ENCODE data around the gene PRKRIP1.
A peak's percentile ranks its signal among the peaks of the same experiment; 100 is the strongest.
"Not testable (repeated sequence)": the region's sequence is repeated elsewhere in the genome, so short reads cannot be mapped to it uniquely, and the experiment has no call there.

PRKRIP1 gene

GRCh38 chr7:102404005-102404861 lies 8.1 kb downstream of the PRKRIP1 start:
- peak; percentile 76 for DNase-seq (ENCODE audit: low spot score)

- DNase-seq (ENCODE audit: low spot score), result not testable (repeated sequence)
Observed at GRCh38 chr7:102404862-102405188, 8.7 kb downstream of the PRKRIP1 start.

GRCh38 chr7:102407910-102408309 lies 11.7 kb downstream of the PRKRIP1 start:
- DNase-seq (ENCODE audit: low spot score), result no peak

GRCh38 chr7:102408530-102408929 lies 12.4 kb downstream of the PRKRIP1 start:
- DNase-seq (ENCODE audit: low spot score), result not testable (repeated sequence)

- DNase-seq (ENCODE audit: low spot score), result no peak
Observed at GRCh38 chr7:102409340-102409739, 13.2 kb downstream of the PRKRIP1 start.

- DNase-seq (ENCODE audit: low spot score), result no peak
Observed at GRCh38 chr7:102410123-102410522, 14.0 kb downstream of the PRKRIP1 start.

- DNase-seq (ENCODE audit: low spot score), result no peak
Observed at GRCh38 chr7:102410918-102411317, 14.8 kb downstream of the PRKRIP1 start.

- peak; percentile 62 for DNase-seq (ENCODE audit: low spot score)
Observed at GRCh38 chr7:102412548-102412947, 16.4 kb downstream of the PRKRIP1 start.

GRCh38 chr7:102413091-102413490 lies 16.9 kb downstream of the PRKRIP1 start:
- DNase-seq (ENCODE audit: low spot score), result no peak

GRCh38 chr7:102413611-102414010 lies 17.4 kb downstream of the PRKRIP1 start:
- no peak for DNase-seq (ENCODE audit: low spot score)

GRCh38 chr7:102415685-102416225 lies 19.6 kb downstream of the PRKRIP1 start:
- DNase-seq (ENCODE audit: low spot score), result no peak

- DNase-seq (ENCODE audit: low spot score), result no peak
Observed at GRCh38 chr7:102416406-102416805, 20.2 kb downstream of the PRKRIP1 start.

GRCh38 chr7:102417105-102417504 lies 20.9 kb downstream of the PRKRIP1 start:
- no peak for DNase-seq (ENCODE audit: low spot score)

GRCh38 chr7:102418592-102418991 lies 22.4 kb downstream of the PRKRIP1 start:
- no peak for DNase-seq (ENCODE audit: low spot score)

GRCh38 chr7:102421706-102422240 lies 25.6 kb downstream of the PRKRIP1 start:
- DNase-seq (ENCODE audit: low spot score), result no peak

- no peak for DNase-seq (ENCODE audit: low spot score)
Observed at GRCh38 chr7:102424129-102424551, 28.0 kb downstream of the PRKRIP1 start.

GRCh38 chr7:102424787-102425218 lies 28.6 kb downstream of the PRKRIP1 start:
- DNase-seq (ENCODE audit: low spot score), result no peak

- DNase-seq (ENCODE audit: low spot score), result no peak
Observed at GRCh38 chr7:102425639-102426267, 29.6 kb downstream of the PRKRIP1 start.

- DNase-seq (ENCODE audit: low spot score), result no peak
Observed at GRCh38 chr7:102426268-102427018, 30.3 kb downstream of the PRKRIP1 start.

- DNase-seq (ENCODE audit: low spot score), result no peak
Observed at GRCh38 chr7:102427019-102427405, 30.8 kb downstream of the PRKRIP1 start.

GRCh38 chr7:102429141-102429899 lies 33.2 kb downstream of the PRKRIP1 start:
- no peak for DNase-seq (ENCODE audit: low spot score)
